DMS114 treated with DMSO at 0.1 percent for 48 hours (cell line): Measurements from ENCODE around the gene MAPK8IP1.

Experiments used
- DNase-seq: peaks from one replicate; lab custom pipeline; 2025; ENCODE audit not compliant: unreplicated experiment; lab: John Stamatoyannopoulos, UW

The MAPK8IP1 gene

DNA sequence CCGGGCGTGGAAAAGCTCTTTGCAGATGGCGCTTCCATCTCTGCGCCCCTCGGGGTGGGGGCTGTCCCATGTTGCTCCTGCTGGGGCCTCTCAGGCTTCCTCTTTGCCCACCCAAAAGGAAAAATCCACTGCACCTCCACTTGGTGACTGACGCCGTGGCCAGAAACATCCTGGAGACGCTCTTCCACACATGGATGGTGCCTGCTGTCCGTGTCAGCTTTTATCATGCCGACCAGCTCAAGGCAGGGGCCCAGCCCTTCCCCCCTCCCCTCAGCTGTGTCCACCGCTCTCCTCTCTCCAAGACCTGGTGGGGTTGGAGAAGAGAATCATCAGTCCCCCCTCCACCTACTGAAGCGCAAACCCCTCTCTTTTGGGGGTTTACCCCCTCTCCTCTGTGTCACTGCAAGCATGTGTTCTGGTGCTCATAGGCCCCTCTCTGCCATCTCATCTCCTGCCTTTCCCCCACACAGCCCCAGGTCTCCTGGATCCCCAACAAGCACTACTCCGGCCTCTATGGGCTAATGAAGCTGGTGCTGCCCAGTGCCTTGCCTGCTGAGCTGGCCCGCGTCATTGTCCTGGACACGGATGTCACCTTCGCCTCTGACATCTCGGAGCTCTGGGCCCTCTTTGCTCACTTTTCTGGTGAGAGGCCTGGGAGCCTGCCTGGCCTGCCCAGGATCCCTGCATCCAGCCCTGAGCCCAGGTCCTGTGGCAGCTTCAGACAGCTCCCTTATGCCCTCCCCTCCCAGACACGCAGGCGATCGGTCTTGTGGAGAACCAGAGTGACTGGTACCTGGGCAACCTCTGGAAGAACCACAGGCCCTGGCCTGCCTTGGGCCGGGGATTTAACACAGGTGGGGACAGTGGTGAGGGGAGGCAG, 38.8 kb downstream of the MAPK8IP1 start:
- no peak for DNase-seq

- no peak for DNase-seq
These were observed 39.5 kb downstream of the MAPK8IP1 start for GRCh38 chr11:45924927-45925326.

GRCh38 chr11:45925550-45925949, 40.1 kb downstream of the MAPK8IP1 start:
- no peak for DNase-seq

GRCh38 chr11:45926001-45926401, 40.5 kb downstream of the MAPK8IP1 start:
- no peak for DNase-seq

GRCh38 chr11:45926536-45927331, 41.3 kb downstream of the MAPK8IP1 start:
- DNase-seq, result no peak

GRCh38 chr11:45927332-45927683, 41.9 kb downstream of the MAPK8IP1 start:
- no peak for DNase-seq

DNA sequence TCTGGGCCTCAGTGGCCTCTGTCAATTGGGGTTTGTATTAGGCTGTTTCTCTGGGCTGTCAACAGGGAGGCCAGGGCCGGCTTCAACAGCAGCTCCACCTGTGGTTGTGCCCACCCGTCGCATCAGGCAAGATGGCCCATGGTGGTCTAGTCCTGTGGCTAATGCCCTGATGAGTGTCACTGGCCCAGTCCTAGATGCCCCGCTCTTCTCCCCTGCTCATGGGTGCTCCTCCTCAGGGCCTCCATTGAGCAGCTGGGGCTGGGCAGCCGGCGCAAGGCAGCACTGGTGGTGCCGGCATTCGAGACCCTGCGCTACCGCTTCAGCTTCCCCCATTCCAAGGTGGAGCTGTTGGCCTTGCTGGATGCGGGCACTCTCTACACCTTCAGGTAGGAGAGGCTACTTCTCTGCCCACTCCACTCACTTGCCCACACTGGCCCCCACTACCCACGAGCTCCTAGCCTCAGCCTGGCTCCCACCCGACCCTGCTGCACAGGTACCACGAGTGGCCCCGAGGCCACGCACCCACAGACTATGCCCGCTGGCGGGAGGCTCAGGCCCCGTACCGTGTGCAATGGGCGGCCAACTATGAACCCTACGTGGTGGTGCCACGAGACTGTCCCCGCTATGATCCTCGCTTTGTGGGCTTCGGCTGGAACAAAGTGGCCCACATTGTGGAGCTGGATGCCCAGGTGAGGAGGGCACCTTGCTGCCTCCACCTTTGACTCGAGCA, 42.4 kb downstream of the MAPK8IP1 start:
- no peak for DNase-seq

DNA sequence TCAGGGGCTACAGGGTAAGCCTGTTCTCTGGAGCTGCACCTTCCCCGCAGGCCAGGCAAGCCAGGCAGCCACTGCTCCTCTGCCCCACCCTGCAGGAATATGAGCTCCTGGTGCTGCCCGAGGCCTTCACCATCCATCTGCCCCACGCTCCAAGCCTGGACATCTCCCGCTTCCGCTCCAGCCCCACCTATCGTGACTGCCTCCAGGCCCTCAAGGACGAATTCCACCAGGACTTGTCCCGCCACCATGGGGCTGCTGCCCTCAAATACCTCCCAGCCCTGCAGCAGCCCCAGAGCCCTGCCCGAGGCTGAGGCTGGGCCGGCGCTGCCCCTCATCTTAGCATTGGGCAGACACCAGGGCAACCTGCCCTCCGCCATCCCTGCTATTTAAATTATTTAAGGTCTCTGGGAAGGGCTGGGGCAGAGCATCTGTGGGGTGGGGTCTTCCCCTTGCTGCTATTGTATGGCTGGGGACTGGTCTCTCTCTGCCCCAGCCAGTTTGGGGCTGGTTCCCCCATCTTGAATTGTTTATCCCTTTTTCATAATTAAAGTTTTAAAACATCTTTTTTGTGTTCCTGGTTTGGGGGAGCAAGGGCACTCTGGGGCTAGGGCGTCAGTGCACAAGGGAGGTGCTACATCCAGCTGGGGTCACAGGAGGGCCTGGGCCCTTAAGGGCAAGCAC, 43.2 kb downstream of the MAPK8IP1 start:
- DNase-seq, result no peak

- DNase-seq, result no peak
These were observed 44.1 kb downstream of the MAPK8IP1 start for GRCh38 chr11:45929486-45930030.

GRCh38 chr11:45930031-45930794, 44.8 kb downstream of the MAPK8IP1 start:
- no peak for DNase-seq

DNA sequence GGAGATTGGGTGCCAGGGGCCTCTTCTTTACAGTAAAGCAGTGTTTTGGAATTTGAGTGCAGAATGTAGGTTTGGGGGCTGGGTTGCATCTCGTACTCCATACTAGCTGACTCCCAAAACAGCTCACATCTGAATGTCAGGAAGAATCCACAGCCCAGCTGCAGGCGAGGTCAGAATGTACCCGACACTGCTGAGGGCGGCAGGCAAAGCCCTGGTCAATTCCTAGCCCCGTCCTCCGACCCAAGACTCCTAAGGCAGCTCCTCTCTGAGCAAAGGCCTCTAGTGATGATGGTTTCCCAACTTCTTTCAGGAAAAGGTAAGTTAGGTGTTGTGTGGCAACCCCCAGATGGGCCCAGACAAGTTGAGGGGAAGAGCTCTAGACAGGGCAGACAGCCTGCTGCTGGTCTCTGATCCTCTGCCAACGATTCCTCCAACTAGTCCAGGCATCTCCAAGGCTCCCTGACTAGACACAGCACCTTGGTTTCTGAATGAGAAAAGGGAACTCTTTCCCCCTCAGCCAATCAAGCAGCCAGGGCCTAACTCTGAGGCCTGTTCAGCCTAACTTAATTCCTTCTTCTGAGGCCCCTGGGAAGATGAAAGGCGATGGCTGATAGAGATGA, 45.6 kb downstream of the MAPK8IP1 start:
- no peak for DNase-seq

- DNase-seq, result no peak
These were observed 46.3 kb downstream of the MAPK8IP1 start for GRCh38 chr11:45931739-45932138.

- no peak for DNase-seq
These were observed 46.8 kb downstream of the MAPK8IP1 start for GRCh38 chr11:45932217-45932616.

- DNase-seq, result no peak
These were observed 47.8 kb downstream of the MAPK8IP1 start for GRCh38 chr11:45933131-45933831.

GRCh38 chr11:45933846-45934579, 48.6 kb downstream of the MAPK8IP1 start:
- no peak for DNase-seq

DNA sequence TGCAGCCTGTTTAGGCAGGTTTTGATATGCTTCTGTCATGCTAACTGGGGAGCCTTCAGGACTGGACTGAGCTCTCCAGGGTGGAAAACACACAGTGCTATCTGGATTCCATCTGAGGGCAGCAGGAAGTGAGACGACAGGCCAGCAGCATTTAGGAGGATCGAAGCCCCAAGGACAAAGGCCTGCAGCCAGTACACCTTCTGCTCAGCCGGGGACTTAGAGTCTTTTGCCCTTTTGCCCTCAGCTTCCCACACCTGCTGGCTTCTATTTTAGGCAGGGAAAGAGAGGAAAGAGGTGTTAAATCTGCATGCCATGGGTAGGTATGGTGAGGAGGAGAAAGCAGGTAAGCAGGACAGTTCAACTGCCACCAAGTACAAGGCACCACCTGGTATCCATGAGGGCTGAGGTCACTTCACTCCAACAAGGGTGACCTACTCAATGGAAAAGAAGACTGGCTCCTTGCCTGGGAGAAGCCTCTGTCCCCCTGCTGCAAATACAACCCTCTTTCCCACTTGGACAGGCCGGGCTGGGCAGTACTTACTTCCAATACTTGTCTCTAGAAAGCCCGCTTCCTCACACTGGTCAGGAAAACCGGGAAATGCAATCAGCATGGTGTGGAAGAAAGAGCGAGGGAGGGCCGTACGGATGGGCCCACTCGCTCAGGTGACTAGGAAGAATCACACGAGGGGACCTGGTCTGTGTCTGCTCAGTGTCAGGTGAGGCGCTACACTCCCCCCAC, 49.3 kb downstream of the MAPK8IP1 start:
- no peak for DNase-seq

DNA sequence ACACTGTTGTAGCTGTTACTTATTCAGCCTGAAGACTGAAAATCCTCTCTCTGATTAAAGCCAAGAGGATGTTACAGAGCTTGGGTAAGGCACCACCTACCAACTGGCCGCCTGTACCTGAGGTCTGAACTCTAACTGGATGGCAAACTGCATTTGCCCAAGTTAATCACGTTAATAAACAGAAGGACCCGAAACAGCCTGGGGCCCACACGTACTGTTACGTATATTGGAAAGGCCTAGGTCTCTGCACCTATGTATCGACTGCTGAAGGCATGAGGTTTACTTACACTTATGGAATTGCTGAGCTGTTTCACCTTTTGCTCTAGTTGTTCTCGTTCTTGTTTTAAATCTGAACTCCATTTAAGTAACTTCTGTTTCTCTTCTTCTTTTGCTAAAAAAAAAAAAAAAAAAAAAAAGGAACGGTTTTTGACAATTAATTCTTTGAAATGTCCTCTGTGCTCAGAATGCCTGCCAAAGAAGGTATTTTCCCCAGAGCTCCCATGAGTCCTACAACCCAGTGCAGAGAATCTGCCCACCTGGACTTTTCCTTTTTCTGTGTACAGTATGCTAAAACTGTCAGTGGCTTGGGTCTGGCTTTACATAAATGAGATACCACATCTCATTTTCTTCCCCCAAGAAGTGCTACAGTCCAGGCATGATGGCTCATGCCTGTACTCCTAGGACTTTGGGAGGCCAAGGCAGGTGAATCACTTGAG, 50.1 kb downstream of the MAPK8IP1 start:
- DNase-seq, result no peak
